Esophagus (tissue), 2 donors: ENCODE measurements around the gene TRERF1. TPM values are rescaled to one million over a fixed set of nuclear protein-coding genes. Genes with fewer than 3 reads are reported as not detected.

Experiments
- H3K27ac ChIP-seq, 2 donors: one replicate each; pipeline ENCODE4 v1.5.1; 2013; ENCODE audit warnings: low read depth in 2 of 2, mild to moderate bottlenecking in 2 of 2, inconsistent platforms in 1 of 2, low read length in 1 of 2, moderate library complexity in 1 of 2
- H3K27me3 ChIP-seq, 2 donors: one replicate each; pipeline ENCODE4 v1.6.1; 2013; ENCODE audit warnings: low read length in 2 of 2, control low read depth in 1 of 2, mild to moderate bottlenecking in 1 of 2; ENCODE audit not compliant: insufficient read depth in 2 of 2, control insufficient read depth in 1 of 2
- H3K36me3 ChIP-seq, 2 donors: one replicate each; pipeline ENCODE4 v1.6.1; 2013; ENCODE audit warnings: low read length in 1 of 2; ENCODE audit not compliant: control insufficient read depth in 2 of 2, insufficient read depth in 2 of 2
- H3K4me1 ChIP-seq, 2 donors: one replicate each; pipeline ENCODE4 v1.6.1; 2013; ENCODE audit warnings: low read length in 1 of 2; ENCODE audit not compliant: control insufficient read depth in 2 of 2, insufficient read depth in 2 of 2
- H3K4me3 ChIP-seq, 2 donors: one replicate each; pipeline ENCODE4 v1.5.1; 2013; ENCODE audit warnings: low read length in 2 of 2, mild to moderate bottlenecking in 2 of 2, low read depth in 1 of 2, moderate library complexity in 1 of 2
- H3K9me3 ChIP-seq, 2 donors: one replicate each; pipeline ENCODE4 v1.6.1; 2013; ENCODE audit warnings: mild to moderate bottlenecking in 2 of 2, low read depth in 1 of 2, low read length in 1 of 2, moderate library complexity in 1 of 2; ENCODE audit not compliant: control insufficient read depth in 2 of 2, insufficient read depth in 1 of 2
- WGBS, 2 donors: extraction: QIAGEN DNeasy Blood & Tissue Kit; methylation state at CpG; one replicate each; pipeline ENCODE4 v1.1.7; 2013; 5-methylcytosine and 5-hydroxymethylcytosine counted together
- polyA plus RNA-seq, 2 donors: library from polyadenylated mRNA; stranded (reverse); fragments of 200-250 nt; gene quantifications; one replicate each; pipeline ENCODE4 v1.2.3, GENCODE V29; 2013
- donor health status: healthy with polysubstance abuse.
- donor health status: Bipolar disorder and iron deficiency.

Gene TRERF1
- polyA plus RNA-seq, 2 donors, result 4.6 to 8.1 TPM

DNA sequence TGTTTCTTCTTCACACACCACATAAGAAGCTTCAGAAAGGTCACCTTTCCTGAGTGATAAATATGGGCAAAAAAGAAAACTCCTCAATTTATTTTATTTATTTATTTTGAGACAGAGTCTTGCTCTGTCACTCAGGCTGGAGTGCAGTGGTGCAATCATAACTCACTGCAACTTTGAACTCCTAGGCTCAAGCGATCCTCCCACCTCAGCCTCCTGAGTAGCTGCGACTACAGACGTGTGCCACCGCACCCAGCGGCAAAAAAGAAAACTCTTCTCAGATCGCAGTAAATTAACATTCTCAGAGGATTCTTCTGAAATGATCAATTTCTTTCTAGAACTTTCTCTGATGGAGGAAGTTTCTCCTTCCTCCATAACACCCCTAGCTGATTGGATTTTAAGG lies 111.2 kb downstream of the TRERF1 start:
- no peaks in the 10 kb centered on the region for H3K27me3 ChIP-seq
- WGBS, 2 donors, result 81 to 89% methylated on average over 6 of the region's 6 CpGs
- H3K9me3 ChIP-seq, result no peaks in the 10 kb centered on the region
- peaks cover 0 to 12% of the 10 kb centered on the region in 2 donors for H3K4me1 ChIP-seq
- no peak overlapping the region for H3K27ac ChIP-seq
- no peak overlapping the region for H3K4me3 ChIP-seq
- H3K36me3 ChIP-seq, result peaks cover 0 to 4% of the 10 kb centered on the region in 2 donors

DNA sequence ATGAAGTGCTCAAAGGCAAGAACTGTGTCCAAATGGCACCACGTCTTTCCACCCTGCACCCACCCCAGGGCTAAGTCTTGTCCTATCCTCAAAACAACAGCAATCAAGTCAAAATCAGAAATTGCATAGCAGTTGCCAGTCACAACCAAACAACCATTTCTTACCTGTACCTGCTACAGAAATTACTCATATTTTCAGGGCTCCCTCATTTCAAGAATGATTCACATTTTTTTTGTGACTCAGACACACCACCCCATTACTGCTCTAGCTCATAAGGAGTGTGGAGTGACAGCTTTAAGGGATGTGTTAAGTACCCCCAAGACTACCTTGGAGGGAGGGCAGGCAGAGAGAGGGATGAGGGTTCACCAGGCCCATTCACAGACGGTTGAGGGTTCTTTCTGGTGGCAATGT lies 111.7 kb downstream of the TRERF1 start:
- Histone ChIP-seq H3K27ac (no peak overlapping the region), H3K4me3 (no peak overlapping the region), H3K27me3 (no peaks in the 10 kb centered on the region), H3K36me3 (peaks cover 0 to 4% of the 10 kb centered on the region in 2 donors), H3K9me3 (no peaks in the 10 kb centered on the region), H3K4me1 (peaks cover 0 to 14% of the 10 kb centered on the region in 2 donors)
- 58 to 75% methylated on average over 2 of the region's 2 CpGs for WGBS, 2 donors

DNA sequence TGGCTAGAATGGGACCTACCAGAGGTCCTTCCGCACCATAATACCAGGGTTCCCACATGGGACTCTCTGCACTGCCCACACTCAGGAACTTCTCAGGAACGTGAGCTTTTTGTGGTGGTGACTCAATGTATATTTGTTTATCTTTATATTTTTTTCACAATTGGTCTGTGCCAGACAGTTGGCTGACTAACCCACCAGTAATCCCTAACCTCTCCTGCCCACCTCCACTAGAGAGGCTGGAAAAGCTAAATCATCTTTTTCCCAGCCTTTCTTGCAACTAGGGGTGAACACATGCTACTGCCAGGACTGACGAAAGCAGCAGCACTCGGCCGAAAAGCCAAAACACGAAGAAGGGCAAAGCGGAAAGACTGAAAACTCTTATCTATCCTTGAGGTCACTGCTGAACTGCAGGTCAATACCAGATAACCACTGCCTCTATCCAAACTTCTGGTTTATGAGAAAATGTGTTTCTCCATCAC lies 112.9 kb downstream of the TRERF1 start:
- Histone ChIP-seq H3K4me3 (no peak overlapping the region), H3K27me3 (no peaks in the 10 kb centered on the region), H3K27ac (peak overlapping the region in 1 of 2 donors; percentile 47), H3K36me3 (peaks cover 0 to under 1% of the 10 kb centered on the region in 2 donors), H3K9me3 (no peaks in the 10 kb centered on the region), H3K4me1 (peaks cover 0 to 12% of the 10 kb centered on the region in 2 donors)
- WGBS, 2 donors, result 46 to 56% methylated on average over 7 of the region's 7 CpGs

DNA sequence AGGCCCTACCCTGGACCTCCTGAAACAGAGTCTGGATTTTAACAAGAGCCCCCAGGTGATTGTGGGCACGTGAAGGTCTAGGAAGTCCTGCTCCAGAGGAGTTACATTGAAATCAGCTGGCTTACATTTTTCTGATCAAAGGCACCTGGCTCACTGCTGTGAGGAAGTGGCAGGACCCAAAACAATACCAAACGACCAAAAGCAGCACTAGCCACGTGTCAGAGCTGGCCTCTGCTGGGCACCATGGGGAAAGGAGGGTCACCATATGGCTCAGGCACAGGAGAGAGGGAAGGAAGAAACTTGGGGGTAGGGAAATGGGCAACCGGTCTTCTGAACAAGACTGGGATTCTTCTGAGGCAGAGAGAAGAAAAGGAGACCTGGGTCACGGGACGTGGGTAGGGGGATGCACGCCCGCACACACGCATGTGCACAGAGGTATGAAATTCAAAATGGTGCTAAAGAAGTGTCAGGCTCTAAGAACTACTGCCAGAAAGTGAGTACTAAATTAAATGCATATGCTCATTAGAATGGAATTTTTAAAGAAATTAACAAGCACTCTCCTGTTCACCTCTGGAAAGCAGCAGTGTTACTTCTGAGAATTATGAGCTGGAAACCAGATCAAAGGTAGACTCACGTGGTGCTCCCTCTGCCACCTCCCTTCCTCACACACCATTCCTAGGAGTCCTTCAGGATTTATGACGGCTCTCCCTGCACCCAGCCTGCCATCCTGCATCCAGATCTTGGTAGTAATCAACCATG lies 113.6 kb downstream of the TRERF1 start:
- no peaks in the 10 kb centered on the region for H3K9me3 ChIP-seq
- H3K36me3 ChIP-seq, result no peaks in the 10 kb centered on the region
- H3K27me3 ChIP-seq, result no peaks in the 10 kb centered on the region
- peak overlapping the region in 1 of 2 donors; percentile 47 for H3K27ac ChIP-seq
- H3K4me1 ChIP-seq, result peaks cover 0 to 11% of the 10 kb centered on the region in 2 donors
- H3K4me3 ChIP-seq, result no peak overlapping the region
- 60 to 72% methylated on average over 11 of the region's 11 CpGs for WGBS, 2 donors

DNA sequence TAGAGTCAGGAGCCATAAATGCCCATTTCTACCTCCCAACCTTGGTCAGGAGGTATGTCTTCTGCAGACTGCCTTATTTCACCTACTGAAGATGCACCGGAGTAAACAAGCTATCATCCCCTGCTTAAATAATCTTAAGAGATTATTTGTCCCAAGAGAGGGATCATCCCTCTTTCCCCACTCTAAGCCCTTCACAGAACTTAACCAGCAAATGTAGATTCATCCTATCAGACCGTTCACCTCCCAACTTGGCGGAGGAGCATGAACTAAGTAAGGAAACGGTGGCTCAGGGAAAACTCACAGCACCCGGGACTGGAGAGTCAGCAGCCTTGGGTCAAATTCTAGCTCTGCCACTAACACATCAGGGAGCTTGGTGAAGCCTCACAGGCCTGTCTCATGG lies 115.3 kb downstream of the TRERF1 start:
- peaks cover 0 to 11% of the 10 kb centered on the region in 2 donors for H3K4me1 ChIP-seq
- no peaks in the 10 kb centered on the region for H3K36me3 ChIP-seq
- WGBS, 2 donors, result 92 to 93% methylated on average over 5 of the region's 5 CpGs

DNA sequence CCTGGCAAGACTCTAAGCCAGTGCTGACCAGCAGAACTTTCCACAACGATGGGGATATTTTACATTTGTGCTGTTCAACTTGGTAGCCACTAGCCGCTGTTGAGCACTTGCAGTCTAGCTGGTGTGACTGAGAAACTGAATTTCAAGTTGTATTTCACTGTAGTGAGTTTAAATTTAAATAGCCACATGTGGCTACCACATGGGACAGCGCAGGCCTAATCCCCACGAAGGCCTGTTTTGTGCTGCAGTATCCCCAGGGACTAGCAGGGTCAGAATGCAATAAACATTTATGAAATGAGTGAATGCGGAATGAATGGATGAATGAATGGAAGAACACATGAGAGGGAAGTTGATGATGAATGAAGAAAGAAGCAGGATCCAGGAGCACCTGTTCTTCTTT lies 115.8 kb downstream of the TRERF1 start:
- no peaks in the 10 kb centered on the region for H3K9me3 ChIP-seq
- H3K27me3 ChIP-seq, result no peaks in the 10 kb centered on the region
- WGBS, 2 donors, result 90 to 93% methylated on average over 5 of the region's 5 CpGs
- H3K4me3 ChIP-seq, result no peak overlapping the region
- peaks cover 0 to 11% of the 10 kb centered on the region in 2 donors for H3K4me1 ChIP-seq
- no peaks in the 10 kb centered on the region for H3K36me3 ChIP-seq
- no peak overlapping the region for H3K27ac ChIP-seq

More for the DNA sequence above, 115.3 kb downstream of the TRERF1 start:
- Histone ChIP-seq H3K9me3 (no peaks in the 10 kb centered on the region), H3K27me3 (no peaks in the 10 kb centered on the region), H3K4me3 (no peak overlapping the region), H3K27ac (no peak overlapping the region)

DNA sequence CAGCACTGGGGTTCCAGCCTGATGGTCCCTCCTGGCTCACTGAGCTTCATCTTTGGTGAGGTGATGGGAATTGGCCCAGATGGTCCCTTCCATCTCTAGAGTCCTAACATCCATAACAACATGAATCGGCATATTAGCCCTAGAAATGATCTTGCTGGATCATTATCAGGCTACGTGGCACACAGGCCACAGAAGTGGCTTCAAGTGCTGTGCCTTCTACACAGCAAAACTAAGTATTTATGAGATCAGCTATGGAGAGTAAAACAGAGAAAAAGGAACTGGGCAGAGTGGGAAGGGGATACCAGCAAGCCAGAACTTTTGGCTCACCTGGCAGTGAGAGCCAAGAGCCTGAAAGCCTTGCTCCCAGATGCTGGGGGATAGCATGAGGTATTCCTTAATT lies 116.9 kb downstream of the TRERF1 start:
- Histone ChIP-seq H3K27me3 (no peaks in the 10 kb centered on the region), H3K27ac (no peak overlapping the region), H3K36me3 (no peaks in the 10 kb centered on the region), H3K9me3 (no peaks in the 10 kb centered on the region), H3K4me3 (no peak overlapping the region), H3K4me1 (peaks cover 0 to 11% of the 10 kb centered on the region in 2 donors)
- 96 to 98% methylated on average over 2 of the region's 2 CpGs for WGBS, 2 donors

DNA sequence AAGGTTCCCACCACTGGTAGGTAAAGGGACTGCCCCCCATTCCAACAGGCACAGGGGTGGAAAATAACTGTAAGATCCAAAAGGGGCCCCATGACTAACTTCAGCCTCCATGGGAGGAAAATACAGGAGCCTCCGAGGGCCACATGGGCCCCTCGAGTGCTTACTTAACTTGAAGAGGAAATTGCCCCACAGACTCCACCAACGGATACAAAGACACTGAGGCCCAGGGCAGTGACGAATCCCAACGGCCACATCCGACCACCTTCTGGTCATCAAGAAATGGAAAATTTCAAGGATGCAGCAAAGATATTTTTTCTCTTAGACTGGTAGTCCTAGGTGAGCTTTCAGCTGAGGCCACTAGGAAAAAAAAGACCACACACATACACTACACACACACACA lies 118.1 kb downstream of the TRERF1 start:
- no peak overlapping the region for H3K27ac ChIP-seq
- 89 to 91% methylated on average over 6 of the region's 6 CpGs for WGBS, 2 donors
- no peaks in the 10 kb centered on the region for H3K9me3 ChIP-seq
- H3K27me3 ChIP-seq, result no peaks in the 10 kb centered on the region
- peaks cover 0 to 7% of the 10 kb centered on the region in 2 donors for H3K4me1 ChIP-seq
- H3K36me3 ChIP-seq, result no peaks in the 10 kb centered on the region
- H3K4me3 ChIP-seq, result no peak overlapping the region

DNA sequence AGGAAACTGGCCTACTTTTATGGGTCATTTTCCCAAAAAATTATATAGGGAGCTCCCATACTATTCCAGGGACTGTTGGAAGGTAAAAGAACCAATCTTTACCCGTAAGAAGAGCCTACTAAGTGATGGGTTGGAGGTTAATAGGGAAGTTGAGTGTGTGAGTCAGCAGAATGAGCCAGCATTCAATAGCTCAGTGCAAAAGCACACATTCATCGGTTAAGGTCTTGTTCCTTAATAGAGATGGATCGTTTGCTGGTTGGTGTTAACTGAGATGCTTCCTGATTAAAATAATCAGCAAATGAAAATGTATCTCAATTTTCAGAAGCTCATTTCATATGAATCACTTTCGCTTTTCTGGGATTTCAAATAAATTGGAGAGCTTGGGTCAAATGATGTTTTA lies 118.8 kb downstream of the TRERF1 start:
- Histone ChIP-seq H3K4me3 (no peak overlapping the region), H3K4me1 (peaks cover 0 to 2% of the 10 kb centered on the region in 2 donors), H3K27me3 (no peaks in the 10 kb centered on the region), H3K36me3 (no peaks in the 10 kb centered on the region), H3K27ac (no peak overlapping the region), H3K9me3 (no peaks in the 10 kb centered on the region)
- 86 to 93% methylated on average over 4 of the region's 4 CpGs for WGBS, 2 donors

DNA sequence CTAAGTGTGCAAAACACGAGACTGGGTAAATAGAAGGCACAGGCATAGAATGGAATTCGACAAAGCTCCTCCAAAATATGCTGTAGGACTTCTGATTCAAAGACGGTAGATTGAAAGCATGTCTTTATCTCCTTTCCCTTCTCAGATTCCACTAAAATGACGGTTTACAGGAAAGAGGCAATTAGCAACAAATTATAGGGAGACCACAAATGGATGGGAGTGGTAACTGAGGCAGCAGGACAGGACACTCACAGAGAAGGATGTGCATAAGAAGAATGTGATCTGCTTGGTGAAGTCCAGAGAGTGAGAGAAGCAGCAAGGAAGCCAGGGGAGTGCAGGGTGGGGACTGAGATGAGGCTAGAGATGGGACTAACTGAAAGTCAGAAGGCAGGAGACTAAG lies 120.7 kb downstream of the TRERF1 start:
- Histone ChIP-seq H3K36me3 (no peaks in the 10 kb centered on the region), H3K9me3 (no peaks in the 10 kb centered on the region), H3K27me3 (no peaks in the 10 kb centered on the region), H3K4me1 (peaks cover 0 to 2% of the 10 kb centered on the region in 2 donors), H3K27ac (no peak overlapping the region), H3K4me3 (no peak overlapping the region)
- WGBS, 2 donors, result 86 to 90% methylated on average over 4 of the region's 4 CpGs
